Measurements from ENCODE around the gene FAM120B.

DNA sequence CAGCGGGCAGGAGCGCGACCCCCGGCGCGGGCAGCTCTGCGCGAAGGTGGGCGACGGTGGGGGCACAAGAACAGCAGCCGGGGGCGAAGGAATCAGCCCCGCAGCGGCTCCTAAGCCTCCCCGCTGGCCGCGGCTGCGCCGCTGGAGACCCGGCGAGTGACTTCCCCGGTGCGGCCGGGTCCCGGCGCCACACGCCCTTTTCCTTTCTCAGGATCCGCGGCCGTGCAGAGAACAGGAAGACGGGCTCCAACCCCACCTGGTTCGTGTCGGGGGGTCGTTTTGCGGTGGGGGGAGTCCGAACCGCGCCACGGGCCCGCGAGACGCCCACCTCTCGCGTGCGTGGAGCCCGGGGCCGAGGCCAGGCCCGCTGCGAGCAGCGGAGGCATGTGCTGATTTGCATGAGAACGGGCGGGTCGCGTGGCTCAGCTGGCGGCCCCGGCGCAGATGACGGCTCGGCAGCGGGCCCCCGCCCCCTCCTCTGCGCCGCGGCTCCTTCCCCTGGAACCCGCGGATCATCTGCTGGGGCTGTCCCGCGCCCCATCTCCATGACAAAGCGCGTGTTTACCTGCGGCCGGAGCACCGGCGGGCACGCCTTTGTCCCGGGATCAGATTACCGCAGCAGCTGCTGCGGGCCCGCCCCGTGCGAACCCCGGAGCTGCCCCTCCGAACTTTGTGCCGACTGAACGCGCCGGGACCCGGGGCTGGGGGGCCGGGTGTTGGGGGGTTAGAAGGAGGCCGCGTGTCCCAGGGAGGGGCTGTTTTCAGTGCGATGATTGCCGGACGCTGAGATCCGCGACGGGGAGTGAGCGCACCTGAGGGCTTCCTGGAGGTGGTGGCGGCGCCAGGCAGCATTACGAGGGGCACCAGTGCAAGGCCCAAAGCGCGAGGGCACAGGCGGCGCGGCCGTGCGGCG lies 10.8 kb upstream of the FAM120B start:
- TF ChIP-seq, protein P1, sequence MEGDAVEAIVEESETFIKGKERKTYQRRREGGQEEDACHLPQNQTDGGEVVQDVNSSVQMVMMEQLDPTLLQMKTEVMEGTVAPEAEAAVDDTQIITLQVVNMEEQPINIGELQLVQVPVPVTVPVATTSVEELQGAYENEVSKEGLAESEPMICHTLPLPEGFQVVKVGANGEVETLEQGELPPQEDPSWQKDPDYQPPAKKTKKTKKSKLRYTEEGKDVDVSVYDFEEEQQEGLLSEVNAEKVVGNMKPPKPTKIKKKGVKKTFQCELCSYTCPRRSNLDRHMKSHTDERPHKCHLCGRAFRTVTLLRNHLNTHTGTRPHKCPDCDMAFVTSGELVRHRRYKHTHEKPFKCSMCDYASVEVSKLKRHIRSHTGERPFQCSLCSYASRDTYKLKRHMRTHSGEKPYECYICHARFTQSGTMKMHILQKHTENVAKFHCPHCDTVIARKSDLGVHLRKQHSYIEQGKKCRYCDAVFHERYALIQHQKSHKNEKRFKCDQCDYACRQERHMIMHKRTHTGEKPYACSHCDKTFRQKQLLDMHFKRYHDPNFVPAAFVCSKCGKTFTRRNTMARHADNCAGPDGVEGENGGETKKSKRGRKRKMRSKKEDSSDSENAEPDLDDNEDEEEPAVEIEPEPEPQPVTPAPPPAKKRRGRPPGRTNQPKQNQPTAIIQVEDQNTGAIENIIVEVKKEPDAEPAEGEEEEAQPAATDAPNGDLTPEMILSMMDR (IDR thresholded peaks at IDR 0.05; ENCODE audit: low read length) = no peak
- no peak for TF ChIP-seq EZH2 (IDR thresholded peaks at IDR 0.05; ENCODE audit: borderline replicate concordance, low read length)
